Measurements from ENCODE around the gene ZNF507.

DNA sequence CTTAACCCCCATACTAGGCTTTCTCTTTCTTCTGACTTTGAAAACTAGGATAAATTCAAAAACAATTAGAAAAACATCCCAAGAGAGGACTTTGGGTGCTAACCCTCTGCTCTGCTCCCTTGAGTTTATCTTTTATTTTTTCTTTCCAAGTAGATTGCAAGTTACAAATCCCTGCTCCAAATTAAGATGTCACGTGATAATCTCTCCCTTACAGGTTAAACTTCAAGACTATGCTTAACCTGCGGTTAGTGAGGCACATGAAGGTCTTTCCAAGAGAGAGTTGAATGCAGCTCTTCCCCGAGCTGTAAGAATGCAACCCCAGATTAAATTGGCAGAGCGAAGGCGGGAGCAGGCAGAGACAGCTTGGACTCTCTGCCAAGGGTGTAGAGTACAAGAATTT, 12.2 kb upstream of the ZNF507 start:
- TF ChIP-seq, protein P1, sequence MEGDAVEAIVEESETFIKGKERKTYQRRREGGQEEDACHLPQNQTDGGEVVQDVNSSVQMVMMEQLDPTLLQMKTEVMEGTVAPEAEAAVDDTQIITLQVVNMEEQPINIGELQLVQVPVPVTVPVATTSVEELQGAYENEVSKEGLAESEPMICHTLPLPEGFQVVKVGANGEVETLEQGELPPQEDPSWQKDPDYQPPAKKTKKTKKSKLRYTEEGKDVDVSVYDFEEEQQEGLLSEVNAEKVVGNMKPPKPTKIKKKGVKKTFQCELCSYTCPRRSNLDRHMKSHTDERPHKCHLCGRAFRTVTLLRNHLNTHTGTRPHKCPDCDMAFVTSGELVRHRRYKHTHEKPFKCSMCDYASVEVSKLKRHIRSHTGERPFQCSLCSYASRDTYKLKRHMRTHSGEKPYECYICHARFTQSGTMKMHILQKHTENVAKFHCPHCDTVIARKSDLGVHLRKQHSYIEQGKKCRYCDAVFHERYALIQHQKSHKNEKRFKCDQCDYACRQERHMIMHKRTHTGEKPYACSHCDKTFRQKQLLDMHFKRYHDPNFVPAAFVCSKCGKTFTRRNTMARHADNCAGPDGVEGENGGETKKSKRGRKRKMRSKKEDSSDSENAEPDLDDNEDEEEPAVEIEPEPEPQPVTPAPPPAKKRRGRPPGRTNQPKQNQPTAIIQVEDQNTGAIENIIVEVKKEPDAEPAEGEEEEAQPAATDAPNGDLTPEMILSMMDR (IDR thresholded peaks at IDR 0.05), result no peak
- no peak for TF ChIP-seq POLR2A (IDR thresholded peaks at IDR 0.05)
- TF ChIP-seq EP300 (IDR thresholded peaks at IDR 0.05; ENCODE audit: low read depth), result no peak

All from transverse colon (tissue), 3 donors.